HepG2 (cell line): ENCODE results near the gene CREBBP. TPM values are rescaled to one million over a fixed set of nuclear protein-coding genes. Genes with fewer than 3 reads are reported as not detected.

Experiments used
- ATAC-seq: fragments of 200-7000 bp; cut with Tn5 transposase; 3 replicates; pipeline ENCODE4 v1.9.1; 2020; ENCODE audit warnings: mild to moderate bottlenecking, moderate library complexity
- BruUV-seq: library from RNA; stranded (reverse); fragments of 400-500 nt; replicated peaks from 2 replicates; lab custom pipeline; 2021; lab: Mats Ljungman, UMichigan
- CTCF ChIA-PET: fragments of 300-600 bp; formaldehyde crosslinking; extraction: SDS; loops from one replicate; lab custom pipeline; 2021; ENCODE audit warnings: low total read pairs, inconsistent platforms, low intra/inter-chr PET ratio; lab: Yijun Ruan, JAX
- POLR2A ChIA-PET: fragments of 350-600 bp; sonication (Branson Sonifier 250); formaldehyde crosslinking; loops from one replicate; lab custom pipeline; 2020; ENCODE audit warnings: antibody characterized with exemption, inconsistent platforms; lab: Yijun Ruan, JAX
- DNase-seq: peaks from one replicate; pipeline ENCODE4 v3.0.0-alpha.2; 2015; ENCODE audit warnings: low spot score
- FAIRE-seq: peaks from 3 replicates; lab custom pipeline; 2011; peaks lifted over from hg19 to GRCh38; lab: Jason Lieb, UNC
- H2AFZ ChIP-seq: one replicate; pipeline ENCODE4 v1.6.1; 2011; ENCODE audit warnings: low read length, inconsistent platforms
- H3K27ac ChIP-seq: fragments of 300-600 bp; 3 replicates; pipeline ENCODE4 v1.8.0; 2011; ENCODE audit warnings: mixed run types, mild to moderate bottlenecking, mixed read lengths, low read length, inconsistent platforms; ENCODE audit not compliant: insufficient read depth; ENCODE audit errors: extremely low read length
- H3K27me3 ChIP-seq, 2 experiments: fragments of 200-600 bp in 1 of 2; 2 replicates in 1 of 2; 3 replicates in 1 of 2; pipeline versions ENCODE4 v1.6.0 to v1.8.0; 2011; ENCODE audit warnings: low read length in 2 of 2, mild to moderate bottlenecking in 2 of 2, moderate library complexity in 2 of 2, inconsistent platforms in 1 of 2; ENCODE audit not compliant: insufficient read depth in 2 of 2, control insufficient read depth in 1 of 2
- H3K36me3 ChIP-seq, 2 experiments: fragments of 200-600 bp in 1 of 2; replicated peaks in 1 of 2; 2 replicates in 1 of 2; 3 replicates in 1 of 2; pipeline versions ENCODE4 v1.5.1 to v1.8.0; 2011; ENCODE audit warnings: low read length in 2 of 2, inconsistent platforms in 1 of 2; ENCODE audit not compliant: insufficient read depth in 2 of 2, control insufficient read depth in 1 of 2
- H3K4me1 ChIP-seq: 2 replicates; pipeline ENCODE4 v1.5.1; 2012; ENCODE audit warnings: low read length, inconsistent platforms; ENCODE audit not compliant: insufficient read depth
- H3K4me2 ChIP-seq: 2 replicates; pipeline ENCODE4 v1.6.0; 2011; ENCODE audit warnings: low read depth, low read length, inconsistent platforms
- H3K4me3 ChIP-seq, 3 experiments: fragments of 200-600 bp in 1 of 3; sonication (generic), shearing (Covaris generic) in 1 of 3; replicated peaks in 1 of 3; 2 replicates each; pipeline ENCODE4 v1.5.1; 2011 to 2016; ENCODE audit warnings: low read length in 3 of 3, inconsistent platforms in 2 of 3, low read depth in 2 of 3, mild to moderate bottlenecking in 2 of 3, control low read depth in 1 of 3, mixed read lengths in 1 of 3; ENCODE audit not compliant: insufficient read depth in 1 of 3
- H3K79me2 ChIP-seq: one replicate; pipeline ENCODE4 v1.6.1; 2011; ENCODE audit warnings: low read length, inconsistent platforms; ENCODE audit not compliant: insufficient read depth
- H3K9ac ChIP-seq: 2 replicates; pipeline ENCODE4 v1.6.0; 2011; ENCODE audit warnings: mild to moderate bottlenecking, low read depth, low read length, inconsistent platforms; ENCODE audit not compliant: insufficient read depth
- H3K9me3 ChIP-seq: 2 replicates; pipeline ENCODE4 v1.5.1; 2012; ENCODE audit warnings: mild to moderate bottlenecking, low read length
- H4K20me1 ChIP-seq: 2 replicates; pipeline ENCODE4 v1.6.0; 2011; ENCODE audit warnings: inconsistent platforms, mild to moderate bottlenecking, low read length, moderate library complexity; ENCODE audit not compliant: insufficient read depth
- POGZ ChIP-seq: sonication (generic); formaldehyde crosslinking; IDR thresholded peaks from 2 replicates; pipeline ENCODE4 v1.4.0; 2020; ENCODE audit warnings: mild to moderate bottlenecking, missing genetic modification reagents
- RAD21 ChIP-seq: fragments of 450-650 bp; formaldehyde crosslinking; IDR thresholded peaks from 2 replicates; pipeline ENCODE4 v1.5.0; 2020; ENCODE audit warnings: mild to moderate bottlenecking
- ZNF263 ChIP-seq: sonication (generic); formaldehyde crosslinking; IDR thresholded peaks from 2 replicates; pipeline ENCODE4 v1.4.0; 2020; ENCODE audit warnings: missing genetic modification reagents
- ZNF432 ChIP-seq: sonication (generic); formaldehyde crosslinking; IDR thresholded peaks from 2 replicates; pipeline ENCODE4 v1.5.0; 2020; ENCODE audit warnings: missing genetic modification reagents, mild to moderate bottlenecking, borderline replicate concordance
- ZNF616 ChIP-seq: sonication (generic); formaldehyde crosslinking; IDR thresholded peaks from 2 replicates; pipeline ENCODE4 v1.5.0; 2020; ENCODE audit warnings: low read depth, mild to moderate bottlenecking, missing genetic modification reagents
- WGBS: methylation state at CpG from one replicate; pipeline ENCODE4 v1.1.6; 2017; ENCODE audit warnings: low lambda C conversion rate; 5-methylcytosine and 5-hydroxymethylcytosine counted together
- in situ Hi-C: cut with HindIII; loops from 2 replicates; pipeline ENCODE4 v1.10.0; 2017; ENCODE audit warnings: low pct_unique_long_range_greater_than_20kb; ENCODE audit not compliant: extremely low pct_ligation_motif_present
- intact Hi-C: fragments of 100-400 bp; cut with micrococcal nuclease; formaldehyde crosslinking; loops from one replicate; pipeline ENCODE4 v1.10.0; 2022; ENCODE audit not compliant: unreplicated experiment
- polyA plus RNA-seq, 8 experiments: library from polyadenylated mRNA; depleted of rRNA in 3 of 8; stranded (reverse) in 7 of 8; unstranded in 1 of 8; fragments of >200 nt; fragmentation: Illumina TruSeq in 4 of 8; extraction: Trizol in 4 of 8; gene quantifications; 2 replicates each; pipeline versions ENCODE4 v1.2.1 to v1.2.3, GENCODE V29; 2011 to 2016; ENCODE audit warnings: low read depth in 4 of 8, missing spikeins in 1 of 8, mixed read lengths in 1 of 8; ENCODE audit not compliant: insufficient read depth in 1 of 8
- total RNA-seq, 5 experiments: library from RNA; depleted of rRNA; stranded (reverse); fragments of >200 nt; fragmentation: Illumina TruSeq; extraction: Trizol; gene quantifications; 2 replicates each; pipeline ENCODE4 v1.2.3, GENCODE V29; 2016; ENCODE audit warnings: low read depth in 1 of 5
- TF ChIP-seq, protein P1 (sequence below): sonication (generic); formaldehyde crosslinking; IDR thresholded peaks from 2 replicates; pipeline ENCODE4 v1.4.0; 2020; ENCODE audit warnings: missing genetic modification reagents, borderline replicate concordance
- TF ChIP-seq, protein P2 (sequence below): sonication (generic); formaldehyde crosslinking; IDR thresholded peaks from 2 replicates; pipeline ENCODE4 v1.4.0; 2020; ENCODE audit warnings: missing genetic modification reagents
- TF ChIP-seq, protein P3 (sequence below): sonication (generic); formaldehyde crosslinking; IDR thresholded peaks from 2 replicates; pipeline ENCODE4 v1.5.1; 2020; ENCODE audit warnings: missing genetic modification reagents, mild to moderate bottlenecking, borderline replicate concordance
- TF ChIP-seq, protein P4 (sequence below): sonication (generic); formaldehyde crosslinking; IDR thresholded peaks from 2 replicates; pipeline ENCODE4 v1.5.0; 2020; ENCODE audit warnings: mild to moderate bottlenecking, missing genetic modification reagents
- TF ChIP-seq, protein P5 (sequence below): sonication (generic); formaldehyde crosslinking; IDR thresholded peaks from 2 replicates; pipeline ENCODE4 v1.4.0; 2020; ENCODE audit warnings: missing genetic modification reagents

CREBBP gene
- total and polyA plus RNA-seq, 2 of the 13 experiments (the other 11 are each of a cell fraction or from before 2014, with no cell fraction given), result 5.3 to 10.4 TPM

DNA sequence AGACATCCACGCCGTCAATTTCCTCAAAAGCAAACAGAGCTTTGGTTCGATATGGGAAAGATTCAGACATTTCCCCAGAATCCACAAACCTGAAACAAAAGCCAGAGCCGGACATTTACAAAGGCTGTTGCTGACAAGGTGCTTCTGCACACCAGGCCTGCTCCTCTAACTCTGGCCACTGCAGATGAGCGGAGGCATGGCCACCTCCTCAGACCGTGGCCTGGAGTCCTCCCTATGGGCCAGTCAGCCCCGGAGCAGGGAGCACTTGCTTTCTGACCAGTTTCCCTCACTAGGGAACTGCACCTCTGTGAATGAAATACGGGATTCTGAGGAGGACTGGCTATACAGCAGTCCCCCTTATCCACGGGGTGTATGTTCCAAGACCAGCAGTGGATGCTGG is 140.9 kb downstream of the CREBBP start:
- no peaks in the 10 kb centered on the region for H3K79me2 ChIP-seq
- no peak overlapping the region for H3K27ac ChIP-seq
- H4K20me1 ChIP-seq, result no peaks in the 10 kb centered on the region
- peak; percentile 40; the same call in 1 of the 2 replicates for TF ChIP-seq ZNF263 (CRISPR knock-in tag)
- TF ChIP-seq, protein P1, sequence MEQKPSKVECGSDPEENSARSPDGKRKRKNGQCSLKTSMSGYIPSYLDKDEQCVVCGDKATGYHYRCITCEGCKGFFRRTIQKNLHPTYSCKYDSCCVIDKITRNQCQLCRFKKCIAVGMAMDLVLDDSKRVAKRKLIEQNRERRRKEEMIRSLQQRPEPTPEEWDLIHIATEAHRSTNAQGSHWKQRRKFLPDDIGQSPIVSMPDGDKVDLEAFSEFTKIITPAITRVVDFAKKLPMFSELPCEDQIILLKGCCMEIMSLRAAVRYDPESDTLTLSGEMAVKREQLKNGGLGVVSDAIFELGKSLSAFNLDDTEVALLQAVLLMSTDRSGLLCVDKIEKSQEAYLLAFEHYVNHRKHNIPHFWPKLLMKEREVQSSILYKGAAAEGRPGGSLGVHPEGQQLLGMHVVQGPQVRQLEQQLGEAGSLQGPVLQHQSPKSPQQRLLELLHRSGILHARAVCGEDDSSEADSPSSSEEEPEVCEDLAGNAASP (CRISPR knock-in tag), result no peak
- WGBS, result 95% methylated on average over 8 of the region's 9 CpGs
- ChIA-PET CTCF (no interaction called here), POLR2A (no interaction called here)
- H3K4me2 ChIP-seq, result no peak overlapping the region
- no peak for DNase-seq
- no peak overlapping the region for H3K4me3 ChIP-seq
- BruUV-seq, result no TSS peak
- FAIRE-seq, result no peak
- H3K36me3 ChIP-seq, result peaks cover 41 to 87% of the 10 kb centered on the region in 2 experiments
- H3K4me1 ChIP-seq, result no peaks in the 10 kb centered on the region
- H3K27me3 ChIP-seq, result no peaks in the 10 kb centered on the region
- no peaks in the 10 kb centered on the region for H3K9me3 ChIP-seq
- no peak for ATAC-seq
- no peak overlapping the region for H2AFZ ChIP-seq
- intact Hi-C loops (no loop called here), in situ Hi-C loops (no loop called here)
- no peak overlapping the region for H3K9ac ChIP-seq

DNA sequence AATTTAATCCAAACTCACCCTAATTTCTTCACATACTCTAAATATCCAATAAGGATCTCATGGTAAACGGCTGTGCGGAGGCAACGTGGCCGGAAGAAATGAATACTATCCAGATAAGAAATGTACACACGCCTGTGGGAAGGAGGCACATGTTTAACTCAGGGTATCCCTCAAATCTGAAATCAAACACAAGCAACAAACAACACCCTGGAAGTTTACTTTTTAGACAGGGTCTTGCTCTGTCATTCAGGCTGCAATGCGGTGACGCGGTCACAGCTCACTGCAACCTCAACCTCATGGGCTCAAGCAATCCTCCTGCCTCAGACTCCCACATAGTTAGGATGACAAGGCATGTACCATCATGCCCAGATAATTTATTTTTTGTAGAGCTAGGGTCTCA is 142.0 kb downstream of the CREBBP start:
- WGBS, result 100% methylated on average over 8 of the region's 8 CpGs
- H4K20me1 ChIP-seq, result no peaks in the 10 kb centered on the region
- CTCF ChIA-PET, result no interaction called here
- DNase-seq, result no peak
- H3K36me3 ChIP-seq, result peaks cover 37 to 85% of the 10 kb centered on the region in 2 experiments
- intact Hi-C loops, result no loop called here
- H3K79me2 ChIP-seq, result no peaks in the 10 kb centered on the region
- no peak overlapping the region for H2AFZ ChIP-seq
- FAIRE-seq, result no peak
- no peak overlapping the region for H3K4me2 ChIP-seq
- BruUV-seq, result no TSS peak
- H3K9ac ChIP-seq, result no peak overlapping the region
- POLR2A ChIA-PET, result no interaction called here
- H3K4me1 ChIP-seq, result no peaks in the 10 kb centered on the region
- no peak overlapping the region for H3K27ac ChIP-seq
- no peak overlapping the region for H3K4me3 ChIP-seq
- ATAC-seq, result no peak
- H3K27me3 ChIP-seq, result no peaks in the 10 kb centered on the region
- in situ Hi-C loops, result no loop called here
- H3K9me3 ChIP-seq, result no peaks in the 10 kb centered on the region
- TF ChIP-seq POGZ, result no peak
- no peak for TF ChIP-seq ZNF432
- TF ChIP-seq, protein P2, sequence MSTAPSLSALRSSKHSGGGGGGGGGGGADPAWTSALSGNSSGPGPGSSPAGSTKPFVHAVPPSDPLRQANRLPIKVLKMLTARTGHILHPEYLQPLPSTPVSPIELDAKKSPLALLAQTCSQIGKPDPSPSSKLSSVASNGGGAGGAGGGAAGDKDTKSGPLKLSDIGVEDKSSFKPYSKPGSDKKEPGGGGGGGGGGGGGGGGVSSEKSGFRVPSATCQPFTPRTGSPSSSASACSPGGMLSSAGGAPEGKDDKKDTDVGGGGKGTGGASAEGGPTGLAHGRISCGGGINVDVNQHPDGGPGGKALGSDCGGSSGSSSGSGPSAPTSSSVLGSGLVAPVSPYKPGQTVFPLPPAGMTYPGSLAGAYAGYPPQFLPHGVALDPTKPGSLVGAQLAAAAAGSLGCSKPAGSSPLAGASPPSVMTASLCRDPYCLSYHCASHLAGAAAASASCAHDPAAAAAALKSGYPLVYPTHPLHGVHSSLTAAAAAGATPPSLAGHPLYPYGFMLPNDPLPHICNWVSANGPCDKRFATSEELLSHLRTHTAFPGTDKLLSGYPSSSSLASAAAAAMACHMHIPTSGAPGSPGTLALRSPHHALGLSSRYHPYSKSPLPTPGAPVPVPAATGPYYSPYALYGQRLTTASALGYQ (CRISPR knock-in tag), result no peak
- TF ChIP-seq ZNF616 (CRISPR knock-in tag), result no peak
- TF ChIP-seq, protein P3, sequence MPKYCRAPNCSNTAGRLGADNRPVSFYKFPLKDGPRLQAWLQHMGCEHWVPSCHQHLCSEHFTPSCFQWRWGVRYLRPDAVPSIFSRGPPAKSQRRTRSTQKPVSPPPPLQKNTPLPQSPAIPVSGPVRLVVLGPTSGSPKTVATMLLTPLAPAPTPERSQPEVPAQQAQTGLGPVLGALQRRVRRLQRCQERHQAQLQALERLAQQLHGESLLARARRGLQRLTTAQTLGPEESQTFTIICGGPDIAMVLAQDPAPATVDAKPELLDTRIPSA (CRISPR knock-in tag), result no peak
- TF ChIP-seq, protein P4, sequence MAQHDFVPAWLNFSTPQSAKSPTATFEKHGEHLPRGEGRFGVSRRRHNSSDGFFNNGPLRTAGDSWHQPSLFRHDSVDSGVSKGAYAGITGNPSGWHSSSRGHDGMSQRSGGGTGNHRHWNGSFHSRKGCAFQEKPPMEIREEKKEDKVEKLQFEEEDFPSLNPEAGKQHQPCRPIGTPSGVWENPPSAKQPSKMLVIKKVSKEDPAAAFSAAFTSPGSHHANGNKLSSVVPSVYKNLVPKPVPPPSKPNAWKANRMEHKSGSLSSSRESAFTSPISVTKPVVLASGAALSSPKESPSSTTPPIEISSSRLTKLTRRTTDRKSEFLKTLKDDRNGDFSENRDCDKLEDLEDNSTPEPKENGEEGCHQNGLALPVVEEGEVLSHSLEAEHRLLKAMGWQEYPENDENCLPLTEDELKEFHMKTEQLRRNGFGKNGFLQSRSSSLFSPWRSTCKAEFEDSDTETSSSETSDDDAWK (CRISPR knock-in tag), result no peak
- TF ChIP-seq RAD21 (CRISPR knock-in tag), result no peak
- TF ChIP-seq, protein P5, sequence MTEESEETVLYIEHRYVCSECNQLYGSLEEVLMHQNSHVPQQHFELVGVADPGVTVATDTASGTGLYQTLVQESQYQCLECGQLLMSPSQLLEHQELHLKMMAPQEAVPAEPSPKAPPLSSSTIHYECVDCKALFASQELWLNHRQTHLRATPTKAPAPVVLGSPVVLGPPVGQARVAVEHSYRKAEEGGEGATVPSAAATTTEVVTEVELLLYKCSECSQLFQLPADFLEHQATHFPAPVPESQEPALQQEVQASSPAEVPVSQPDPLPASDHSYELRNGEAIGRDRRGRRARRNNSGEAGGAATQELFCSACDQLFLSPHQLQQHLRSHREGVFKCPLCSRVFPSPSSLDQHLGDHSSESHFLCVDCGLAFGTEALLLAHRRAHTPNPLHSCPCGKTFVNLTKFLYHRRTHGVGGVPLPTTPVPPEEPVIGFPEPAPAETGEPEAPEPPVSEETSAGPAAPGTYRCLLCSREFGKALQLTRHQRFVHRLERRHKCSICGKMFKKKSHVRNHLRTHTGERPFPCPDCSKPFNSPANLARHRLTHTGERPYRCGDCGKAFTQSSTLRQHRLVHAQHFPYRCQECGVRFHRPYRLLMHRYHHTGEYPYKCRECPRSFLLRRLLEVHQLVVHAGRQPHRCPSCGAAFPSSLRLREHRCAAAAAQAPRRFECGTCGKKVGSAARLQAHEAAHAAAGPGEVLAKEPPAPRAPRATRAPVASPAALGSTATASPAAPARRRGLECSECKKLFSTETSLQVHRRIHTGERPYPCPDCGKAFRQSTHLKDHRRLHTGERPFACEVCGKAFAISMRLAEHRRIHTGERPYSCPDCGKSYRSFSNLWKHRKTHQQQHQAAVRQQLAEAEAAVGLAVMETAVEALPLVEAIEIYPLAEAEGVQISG, result no peak
